Stimulated activated CD8-positive, alpha-beta memory T cell treated with anti-CD3 and anti-CD28 coated beads, Interleukin-7, amount 100 ng/mL, for 4 hours (primary cell): ENCODE results near the gene KRTAP10-3.

Experiments
- DNase-seq, 2 donors: peaks; one replicate each; pipeline ENCODE4 v3.0.0-alpha.2; 2020; ENCODE audit warnings: low read depth in 2 of 2

Gene KRTAP10-3

DNA sequence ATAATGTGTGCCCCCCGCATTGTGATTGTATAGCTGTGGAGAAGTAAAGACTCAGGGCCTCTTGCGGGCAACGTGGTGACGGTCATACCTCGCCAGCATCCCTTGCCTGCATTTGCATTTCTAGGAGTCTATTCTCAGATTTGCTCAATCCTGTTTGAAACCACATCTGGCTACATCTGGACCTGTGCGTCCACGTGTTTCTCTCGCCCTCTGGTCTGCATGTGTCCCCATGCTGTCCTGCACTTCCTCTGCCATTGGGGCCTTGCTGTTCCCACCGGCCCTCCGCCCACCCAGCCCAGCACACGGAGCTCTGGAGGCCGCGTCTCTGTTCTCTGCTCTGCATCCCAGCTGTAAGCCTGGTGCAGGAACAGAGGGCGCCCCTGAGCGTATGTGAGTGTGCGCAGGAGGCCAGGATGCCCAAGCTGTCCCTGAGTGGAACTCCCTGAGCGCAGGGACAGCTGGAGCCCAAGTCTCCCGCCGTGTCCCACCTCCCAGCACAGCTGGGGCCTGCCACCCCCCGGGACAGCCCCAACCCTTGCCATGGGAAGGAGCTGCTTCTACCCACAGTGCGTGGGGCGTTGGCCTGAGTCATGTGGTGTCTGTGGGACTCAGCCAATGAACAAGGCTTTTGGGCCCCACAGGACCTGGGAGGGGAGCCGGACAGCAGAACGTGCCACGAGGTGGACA lies 8.9 kb downstream of the KRTAP10-3 start:
- DNase-seq = no peak

- no peak for DNase-seq
Measured at GRCh38 chr21:44548922-44549321, 9.7 kb downstream of the KRTAP10-3 start.

DNA sequence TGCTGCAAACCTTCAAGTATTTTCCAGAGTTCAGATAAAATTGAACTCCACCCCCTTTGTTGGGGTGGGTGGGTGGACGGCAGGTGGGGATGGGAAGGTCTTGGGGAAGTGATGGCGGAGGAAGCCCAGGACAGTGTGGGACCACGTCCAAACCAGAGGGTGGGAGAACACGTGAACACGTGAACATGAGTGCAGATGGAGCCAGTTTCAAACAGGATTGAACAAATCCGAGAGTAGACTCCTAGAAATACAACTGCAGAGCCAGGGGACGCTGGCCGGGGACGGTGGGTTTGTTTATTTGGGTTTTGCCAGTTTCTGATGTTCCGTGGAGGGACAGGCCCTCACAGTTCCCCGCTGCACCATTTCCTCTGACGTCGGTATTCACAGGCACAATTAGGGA lies 10.2 kb downstream of the KRTAP10-3 start:
- DNase-seq = no peak

- no peak for DNase-seq
Measured at GRCh38 chr21:44547656-44548331, 10.8 kb downstream of the KRTAP10-3 start.

GRCh38 chr21:44544566-44544965 lies 14.0 kb downstream of the KRTAP10-3 start:
- DNase-seq = no peak

GRCh38 chr21:44542716-44543115 lies 15.9 kb downstream of the KRTAP10-3 start:
- DNase-seq = no peak

DNA sequence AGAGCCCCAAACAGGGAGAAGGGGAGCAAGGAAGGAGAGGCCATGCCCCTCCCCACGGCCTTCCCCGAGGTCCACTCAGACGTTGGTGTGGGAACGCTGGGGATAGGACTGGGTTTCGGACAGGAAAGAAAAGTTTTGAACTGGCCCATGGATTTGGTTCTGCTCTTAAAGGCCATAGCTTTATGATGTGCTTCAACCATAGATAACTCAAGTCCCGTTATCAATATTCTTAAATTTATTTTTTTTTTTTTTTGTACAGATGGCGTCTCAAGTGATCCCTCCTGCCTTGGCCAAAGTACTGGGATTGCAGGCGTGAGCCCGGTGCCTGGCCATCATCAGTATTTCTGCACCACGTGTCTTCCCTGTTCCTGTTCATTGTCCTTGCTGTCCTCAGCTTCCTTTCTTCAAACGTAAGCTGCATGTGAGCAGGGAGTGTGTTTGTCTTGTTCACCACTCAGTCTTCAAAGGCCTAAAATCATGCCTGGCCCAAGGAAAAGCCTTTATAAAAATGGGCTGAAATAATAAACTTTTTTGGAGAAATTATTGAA lies 17.8 kb downstream of the KRTAP10-3 start:
- DNase-seq = no peak

- DNase-seq = no peak
Measured at GRCh38 chr21:44539991-44540666, 18.5 kb downstream of the KRTAP10-3 start, which contains the start of gene KRTAP10-1. TSS of gene KRTAP10-1 (minus strand) at chr21:44540195. CDS start at chr21:44540150, 45 bp downstream.

DNA sequence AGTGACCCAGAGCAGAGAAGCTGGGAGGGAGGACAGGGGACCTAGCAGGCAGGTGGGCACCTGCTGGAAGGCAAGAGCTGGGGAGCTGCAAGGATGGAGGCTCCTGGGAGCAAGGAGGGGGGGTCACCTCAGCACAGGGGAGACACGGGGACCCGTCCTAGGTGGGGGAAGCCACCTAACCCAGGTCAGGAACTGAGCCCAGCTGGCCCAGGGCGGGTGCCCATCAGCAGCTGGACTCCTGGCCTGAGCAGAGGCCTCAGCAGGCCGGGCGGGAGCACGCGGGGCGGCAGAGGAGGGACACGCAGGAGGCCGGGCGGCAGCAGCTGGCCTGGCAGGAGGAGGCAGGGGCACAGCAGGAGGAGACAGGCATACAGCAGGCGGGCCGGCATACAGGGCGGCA lies 19.5 kb downstream of the KRTAP10-3 start:
- DNase-seq = no peak

- no peak for DNase-seq
Measured at GRCh38 chr21:44537930-44538911, 20.4 kb downstream of the KRTAP10-3 start.

DNA sequence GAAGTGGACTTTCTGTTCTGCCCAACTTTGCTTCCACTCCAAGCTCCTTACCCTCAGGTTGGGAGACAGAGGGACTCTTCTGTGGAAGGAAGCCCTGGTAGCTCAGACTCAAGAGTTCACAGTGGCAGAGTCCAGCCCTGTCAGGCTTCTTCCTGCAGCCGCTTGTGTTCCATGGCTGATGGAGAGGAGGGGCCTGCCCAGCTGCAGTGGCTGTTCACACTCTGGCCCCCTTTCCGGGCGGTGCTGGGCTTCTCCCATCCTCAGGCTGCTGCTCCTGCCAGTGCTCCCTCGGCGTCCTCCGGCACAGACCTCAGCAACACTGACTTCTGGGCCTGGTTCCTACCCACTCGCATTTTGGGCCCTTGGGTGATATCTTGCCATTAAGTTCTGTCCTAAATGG lies 22.6 kb downstream of the KRTAP10-3 start:
- DNase-seq = no peak

- no peak for DNase-seq
Measured at GRCh38 chr21:44534688-44535087, 23.9 kb downstream of the KRTAP10-3 start.

- DNase-seq = no peak
Measured at GRCh38 chr21:44533891-44534627, 24.5 kb downstream of the KRTAP10-3 start.

DNA sequence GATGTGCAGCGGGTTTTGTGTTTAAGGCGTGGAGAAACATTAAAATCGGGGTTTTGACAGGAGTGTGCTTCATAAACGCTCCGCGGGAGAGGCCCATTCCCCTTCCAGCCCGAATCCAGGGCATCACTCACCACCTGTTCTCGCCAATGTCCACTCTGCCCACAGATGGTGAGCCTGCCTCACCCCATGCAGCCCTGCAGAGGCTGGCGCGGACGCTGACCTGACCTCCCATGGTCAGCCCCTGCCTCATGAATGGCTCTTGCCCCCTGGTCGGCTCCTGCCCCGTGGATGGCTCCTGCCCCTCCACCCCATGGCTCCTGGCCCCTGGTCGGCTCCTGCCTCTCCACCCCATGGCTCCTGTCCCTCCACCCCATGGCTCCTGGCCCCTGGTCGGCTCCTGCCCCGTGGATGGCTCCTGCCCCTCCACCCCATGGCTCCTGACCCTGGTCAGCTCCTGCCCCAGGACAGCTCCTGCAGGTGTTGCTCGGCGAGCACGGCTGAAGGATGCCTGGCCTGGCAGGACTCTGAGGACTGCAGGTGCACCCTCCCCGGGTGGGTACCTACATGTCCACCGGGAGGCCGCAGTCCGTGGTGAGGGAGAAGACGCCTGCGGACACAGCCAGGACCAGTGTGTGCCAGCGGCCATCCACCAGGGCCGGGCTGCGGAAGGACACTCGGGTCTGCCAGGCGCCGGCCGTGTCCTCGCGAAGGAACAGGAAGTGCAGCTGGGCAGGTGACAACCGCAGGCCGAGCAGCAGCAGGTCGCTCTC lies 25.3 kb downstream of the KRTAP10-3 start:
- DNase-seq = no peak

DNA sequence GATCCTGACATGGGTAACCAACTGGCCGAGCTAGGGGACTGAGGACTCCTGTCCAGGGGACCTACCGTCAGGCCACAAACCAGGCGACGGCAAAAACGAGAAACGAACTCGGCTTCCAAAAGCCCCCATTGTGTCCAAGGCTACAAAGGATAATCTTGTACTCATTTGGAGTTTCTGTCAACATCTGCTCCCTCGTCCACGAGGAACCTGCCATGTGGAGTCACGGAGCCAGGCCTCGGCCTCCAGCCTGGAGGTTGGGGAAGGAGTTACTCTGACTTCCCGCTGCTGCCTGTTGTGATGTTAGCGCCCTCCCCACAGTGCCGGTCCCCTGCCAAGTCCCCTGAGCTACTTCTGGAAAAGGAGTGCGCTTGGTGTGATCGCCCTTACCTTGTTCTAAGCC lies 25.9 kb downstream of the KRTAP10-3 start:
- no peak for DNase-seq

DNA sequence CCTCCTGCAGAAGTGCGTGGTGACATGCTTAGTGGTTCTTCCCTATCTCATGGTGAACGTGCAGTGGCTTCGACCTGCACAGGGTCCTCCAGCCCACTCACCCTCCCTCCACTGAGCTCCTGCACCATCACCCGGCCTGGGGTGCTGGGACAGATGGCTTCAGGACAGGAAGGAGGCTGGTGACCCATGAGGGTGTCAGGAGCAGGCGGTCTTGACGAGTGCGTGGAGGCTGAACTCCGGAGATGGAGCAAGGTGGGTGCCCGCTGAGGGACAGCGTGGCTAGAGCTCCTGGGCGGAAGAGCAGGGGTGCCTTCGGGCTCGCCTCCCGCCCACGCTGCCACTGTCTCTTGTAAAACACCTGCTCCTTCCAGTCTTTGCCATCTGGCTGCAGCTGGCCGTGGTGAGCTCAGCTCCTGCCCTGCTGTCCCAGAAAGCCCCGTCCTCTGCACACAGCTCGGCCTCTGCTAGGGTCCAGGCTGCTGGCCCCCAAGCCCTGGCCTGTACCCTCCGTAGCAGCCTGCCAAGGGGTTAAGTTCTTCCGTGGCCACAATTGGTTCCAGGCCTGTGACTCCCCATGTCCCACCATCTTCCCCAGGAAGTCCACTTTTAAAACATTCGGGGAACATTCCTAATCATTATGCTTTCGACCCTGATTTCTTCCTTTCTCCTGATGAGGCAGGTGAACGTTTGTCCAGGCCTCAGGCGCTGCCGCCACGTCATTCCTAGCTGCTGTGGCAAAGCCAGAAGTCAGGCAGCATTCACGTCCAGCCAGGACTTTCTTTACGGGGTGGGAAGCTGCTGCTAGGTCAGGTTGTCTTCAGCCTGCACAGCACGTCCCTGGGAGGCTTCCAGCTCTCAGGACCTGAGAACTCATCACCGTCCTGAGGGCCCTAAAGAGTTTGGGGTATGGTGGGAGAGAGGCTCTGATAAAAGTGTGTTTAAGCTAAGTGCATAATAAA lies 26.7 kb downstream of the KRTAP10-3 start:
- DNase-seq = no peak

- DNase-seq = no peak
Measured at GRCh38 chr21:44530903-44531605, 27.5 kb downstream of the KRTAP10-3 start.
